IPS-15b (cell line): ENCODE measurements around the gene SLC24A3.

Experiments
- H3K27me3 ChIP-seq: one replicate; pipeline ENCODE4 v1.6.1; 2013; ENCODE audit warnings: low read length; ENCODE audit not compliant: control insufficient read depth, insufficient read depth
- H3K36me3 ChIP-seq: one replicate; pipeline ENCODE4 v1.6.1; 2013; ENCODE audit warnings: low read length; ENCODE audit not compliant: control insufficient read depth, insufficient read depth
- H3K4me1 ChIP-seq: one replicate; pipeline ENCODE4 v1.6.1; 2013; ENCODE audit warnings: mild to moderate bottlenecking, low read length; ENCODE audit not compliant: control insufficient read depth, insufficient read depth
- H3K4me3 ChIP-seq: one replicate; pipeline ENCODE4 v1.5.1; 2013; ENCODE audit warnings: low read depth, low read length
- H3K9ac ChIP-seq: one replicate; pipeline ENCODE4 v1.6.1; 2013; ENCODE audit warnings: low read depth, mild to moderate bottlenecking, low read length
- H3K9me3 ChIP-seq: one replicate; pipeline ENCODE4 v1.6.1; 2013; ENCODE audit warnings: mild to moderate bottlenecking, low read length; ENCODE audit not compliant: control insufficient read depth, insufficient read depth

The SLC24A3 gene

GRCh38 chr20:19435821-19436220 lies 223.4 kb downstream of the SLC24A3 start:
- no peaks in the 10 kb centered on the region for H3K36me3 ChIP-seq
- H3K4me3 ChIP-seq = no peak overlapping the region
- no peaks in the 10 kb centered on the region for H3K4me1 ChIP-seq
- no peaks in the 10 kb centered on the region for H3K27me3 ChIP-seq
- no peaks in the 10 kb centered on the region for H3K9me3 ChIP-seq
- no peak overlapping the region for H3K9ac ChIP-seq

DNA sequence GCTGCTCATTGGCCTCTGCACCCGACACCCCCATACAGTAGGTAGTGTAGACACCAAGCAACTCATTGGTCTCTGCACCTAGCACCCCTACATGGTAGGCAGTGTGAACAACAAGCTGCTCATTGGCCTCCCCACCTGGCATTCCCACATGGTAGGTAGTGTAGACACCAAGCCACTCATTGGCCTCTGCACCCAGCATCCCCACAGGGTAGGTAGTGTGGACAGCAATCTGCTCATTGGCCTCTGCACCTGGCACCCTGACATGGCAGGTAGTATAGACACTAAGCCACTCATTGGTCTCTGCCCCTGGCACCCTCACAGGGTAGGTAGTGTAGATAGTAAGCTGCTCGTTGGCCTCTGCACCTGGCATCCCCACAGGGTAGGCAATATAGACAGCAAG lies 226.0 kb downstream of the SLC24A3 start:
- Histone ChIP-seq H3K9me3 (peaks cover 3% of the 10 kb centered on the region), H3K4me1 (no peaks in the 10 kb centered on the region), H3K4me3 (no peak overlapping the region), H3K9ac (no peak overlapping the region), H3K27me3 (no peaks in the 10 kb centered on the region), H3K36me3 (no peaks in the 10 kb centered on the region)

- no peak overlapping the region for H3K9ac ChIP-seq
- H3K4me1 ChIP-seq = no peaks in the 10 kb centered on the region
- H3K27me3 ChIP-seq = no peaks in the 10 kb centered on the region
- H3K9me3 ChIP-seq = peaks cover 3% of the 10 kb centered on the region
- H3K36me3 ChIP-seq = no peaks in the 10 kb centered on the region
- no peak overlapping the region for H3K4me3 ChIP-seq
Observed at GRCh38 chr20:19440660-19441527, 228.5 kb downstream of the SLC24A3 start.

DNA sequence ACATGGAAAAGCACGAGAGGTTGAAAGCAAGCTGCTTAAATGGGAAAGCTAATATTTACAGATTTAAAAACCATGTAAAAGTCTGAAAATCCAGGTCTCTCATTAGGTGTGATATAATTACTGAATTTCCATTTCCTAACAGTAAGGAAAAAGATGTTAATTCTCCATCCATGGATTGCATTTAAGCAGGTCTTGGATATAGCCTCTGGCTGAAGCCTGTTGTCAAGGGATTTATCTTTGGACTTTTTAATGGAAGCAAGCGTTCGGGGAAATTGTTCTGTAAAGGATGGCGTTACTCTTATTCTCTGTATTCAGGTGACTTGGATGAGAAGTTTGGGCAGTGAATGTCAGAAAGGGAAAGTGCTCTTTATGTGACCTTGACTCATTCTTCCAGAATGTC lies 233.8 kb downstream of the SLC24A3 start:
- no peak overlapping the region for H3K9ac ChIP-seq
- no peaks in the 10 kb centered on the region for H3K36me3 ChIP-seq
- H3K4me1 ChIP-seq = no peaks in the 10 kb centered on the region
- H3K27me3 ChIP-seq = no peaks in the 10 kb centered on the region
- H3K9me3 ChIP-seq = peaks cover 3% of the 10 kb centered on the region
- no peak overlapping the region for H3K4me3 ChIP-seq

- Histone ChIP-seq H3K4me3 (no peak overlapping the region), H3K27me3 (no peaks in the 10 kb centered on the region), H3K4me1 (no peaks in the 10 kb centered on the region), H3K36me3 (no peaks in the 10 kb centered on the region), H3K9ac (no peak overlapping the region), H3K9me3 (no peaks in the 10 kb centered on the region)
Observed at GRCh38 chr20:19448632-19449031, 236.2 kb downstream of the SLC24A3 start.

DNA sequence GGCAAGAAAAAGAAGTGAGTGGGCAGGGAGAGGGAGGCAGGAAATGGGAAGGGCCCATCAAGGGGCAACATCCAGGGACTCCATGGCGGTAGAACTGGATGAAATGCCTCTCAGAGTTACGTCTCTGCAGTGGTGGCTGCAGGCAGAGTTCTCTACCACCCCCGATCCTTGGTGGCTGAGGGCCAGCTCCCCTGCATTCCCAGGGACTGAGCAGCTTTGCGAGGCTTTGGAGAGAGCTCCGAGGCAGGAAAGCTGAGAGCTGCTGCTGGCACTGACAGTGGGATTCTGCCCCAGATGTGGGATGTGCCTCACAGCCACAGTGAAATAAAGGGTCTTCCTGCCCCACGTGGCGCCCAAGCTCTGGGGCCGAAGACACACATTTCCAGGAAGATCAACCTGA lies 236.6 kb downstream of the SLC24A3 start:
- Histone ChIP-seq H3K36me3 (no peaks in the 10 kb centered on the region), H3K9me3 (no peaks in the 10 kb centered on the region), H3K27me3 (no peaks in the 10 kb centered on the region), H3K9ac (no peak overlapping the region), H3K4me1 (no peaks in the 10 kb centered on the region), H3K4me3 (no peak overlapping the region)

- no peaks in the 10 kb centered on the region for H3K27me3 ChIP-seq
- H3K9ac ChIP-seq = no peak overlapping the region
- no peaks in the 10 kb centered on the region for H3K9me3 ChIP-seq
- no peaks in the 10 kb centered on the region for H3K36me3 ChIP-seq
- H3K4me3 ChIP-seq = no peak overlapping the region
- no peaks in the 10 kb centered on the region for H3K4me1 ChIP-seq
Observed at GRCh38 chr20:19451231-19451922, 238.9 kb downstream of the SLC24A3 start.

DNA sequence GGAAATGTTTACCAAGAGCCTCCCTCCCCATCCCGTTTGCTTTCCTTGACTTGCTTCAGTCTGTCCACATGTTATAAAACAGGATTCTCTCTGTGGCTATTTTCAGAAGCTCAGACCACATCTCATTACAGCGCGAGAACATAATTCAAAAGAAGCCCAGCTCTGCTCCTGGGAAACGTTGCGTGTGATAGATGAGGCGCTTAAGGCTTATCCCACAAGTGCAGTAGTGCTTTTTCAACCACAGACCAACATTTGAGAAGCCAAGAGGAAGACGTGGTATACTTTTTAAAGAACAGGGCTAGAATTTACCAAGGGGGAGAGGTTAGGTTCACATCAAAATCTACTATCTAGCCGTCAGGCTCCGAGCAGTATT lies 239.5 kb downstream of the SLC24A3 start:
- H3K4me3 ChIP-seq = no peak overlapping the region
- no peaks in the 10 kb centered on the region for H3K27me3 ChIP-seq
- H3K9me3 ChIP-seq = no peaks in the 10 kb centered on the region
- no peaks in the 10 kb centered on the region for H3K4me1 ChIP-seq
- H3K9ac ChIP-seq = no peak overlapping the region
- H3K36me3 ChIP-seq = no peaks in the 10 kb centered on the region

DNA sequence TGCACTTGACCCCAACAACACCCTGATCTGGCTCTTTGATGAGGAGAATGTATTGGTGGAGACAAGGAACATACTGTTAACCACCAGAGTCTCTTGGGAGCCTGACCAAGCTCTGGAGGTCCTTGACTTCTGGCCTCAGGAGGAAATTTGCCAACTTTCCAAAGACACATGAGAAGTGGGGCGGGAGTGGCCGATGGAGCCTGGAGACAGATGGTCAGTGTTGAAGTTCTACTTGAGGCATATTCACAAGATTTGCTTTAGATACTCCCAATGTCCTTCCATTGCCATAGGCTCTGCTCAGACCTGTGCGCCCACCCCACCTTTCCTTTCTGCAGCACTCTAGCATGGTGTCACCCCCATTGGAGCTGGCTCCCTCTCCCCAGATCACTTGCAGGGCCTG lies 241.0 kb downstream of the SLC24A3 start:
- Histone ChIP-seq H3K4me3 (no peak overlapping the region), H3K27me3 (no peaks in the 10 kb centered on the region), H3K9ac (no peak overlapping the region), H3K36me3 (no peaks in the 10 kb centered on the region), H3K9me3 (no peaks in the 10 kb centered on the region), H3K4me1 (no peaks in the 10 kb centered on the region)

- Histone ChIP-seq H3K9me3 (no peaks in the 10 kb centered on the region), H3K4me1 (no peaks in the 10 kb centered on the region), H3K4me3 (no peak overlapping the region), H3K36me3 (no peaks in the 10 kb centered on the region), H3K9ac (no peak overlapping the region), H3K27me3 (no peaks in the 10 kb centered on the region)
Observed at GRCh38 chr20:19453862-19454261, 241.4 kb downstream of the SLC24A3 start.

- Histone ChIP-seq H3K4me3 (no peak overlapping the region), H3K4me1 (no peaks in the 10 kb centered on the region), H3K36me3 (no peaks in the 10 kb centered on the region), H3K27me3 (no peaks in the 10 kb centered on the region), H3K9me3 (no peaks in the 10 kb centered on the region), H3K9ac (no peak overlapping the region)
Observed at GRCh38 chr20:19456595-19457395, 244.4 kb downstream of the SLC24A3 start.
